NT2/D1 (cell line): ENCODE results near the gene IL19.

ENCODE experiments used
- SUZ12 ChIP-seq: IDR thresholded peaks from 2 replicates; pipeline ENCODE4 v1.6.1; 2011; ENCODE audit not compliant: insufficient read length, insufficient read depth; ENCODE audit errors: extremely low read depth
- YY1 ChIP-seq: IDR thresholded peaks from 2 replicates; pipeline ENCODE4 v1.6.1; 2011; ENCODE audit not compliant: insufficient read length, insufficient read depth
- ZNF274 ChIP-seq: IDR thresholded peaks from 2 replicates; pipeline ENCODE4 v1.6.1; 2011; ENCODE audit warnings: mild to moderate bottlenecking, low read depth, low read length

- no peak for TF ChIP-seq ZNF274
- TF ChIP-seq SUZ12 = no peak
- no peak for TF ChIP-seq YY1
These were observed 1.9 kb upstream of the IL19 start for GRCh38 chr1:206768472-206769303.
